H1 (cell line): Measurements from ENCODE around the gene MACROD2. TPM values are rescaled to one million over a fixed set of nuclear protein-coding genes. Genes with fewer than 3 reads are reported as not detected.

ENCODE experiments used
- CTCF ChIA-PET: fragments of 300-600 bp; sonication (Branson Sonifier 250); formaldehyde crosslinking; loops from one replicate; lab custom pipeline; 2021; ENCODE audit not compliant: partially characterized antibody; lab: Charles Lee
- POLR2A ChIA-PET: fragments of 300-600 bp; sonication (Branson Sonifier 250); formaldehyde crosslinking; loops from one replicate; lab custom pipeline; 2021; ENCODE audit warnings: inconsistent platforms; ENCODE audit not compliant: partially characterized antibody; lab: Charles Lee
- DNase-seq, 2 experiments: peaks; one replicate each; pipeline versions ENCODE4 v3.0.0 to v3.0.0-alpha.2; 2010 to 2022; ENCODE audit warnings: low spot score in 2 of 2, low read depth in 1 of 2, mixed read lengths in 1 of 2
- FAIRE-seq: peaks from 2 replicates; lab custom pipeline; 2011; peaks lifted over from hg19 to GRCh38; lab: Jason Lieb, UNC
- H2AFZ ChIP-seq: 2 replicates; pipeline ENCODE4 v1.8.1; 2012; ENCODE audit warnings: low read length, inconsistent platforms
- H2AK5ac ChIP-seq: 2 replicates; pipeline ENCODE4 v1.6.1; 2013; ENCODE audit warnings: low read depth, low read length
- H2BK120ac ChIP-seq: replicated peaks from 2 replicates; pipeline ENCODE3; 2013; ENCODE audit warnings: low read depth, low read length, inconsistent platforms
- H2BK12ac ChIP-seq: 2 replicates; pipeline ENCODE4 v1.6.1; 2013; ENCODE audit warnings: low read depth, low read length
- H2BK15ac ChIP-seq: 2 replicates; pipeline ENCODE4 v1.6.1; 2013; ENCODE audit warnings: low read length
- H2BK20ac ChIP-seq: 2 replicates; pipeline ENCODE4 v1.6.1; 2013; ENCODE audit warnings: low read length
- H2BK5ac ChIP-seq: 2 replicates; pipeline ENCODE4 v1.6.1; 2013; ENCODE audit warnings: low read depth, low read length
- H3K14ac ChIP-seq: 2 replicates; pipeline ENCODE4 v1.6.1; 2013; ENCODE audit warnings: inconsistent platforms; ENCODE audit not compliant: insufficient read length
- H3K18ac ChIP-seq: 2 replicates; pipeline ENCODE4 v1.6.1; 2013; ENCODE audit warnings: low read length; ENCODE audit errors: extremely low read depth
- H3K23ac ChIP-seq: 2 replicates; pipeline ENCODE4 v1.6.1; 2013; ENCODE audit warnings: inconsistent platforms; ENCODE audit not compliant: insufficient read length
- H3K23me2 ChIP-seq: 2 replicates; pipeline ENCODE4 v1.6.1; 2013; ENCODE audit warnings: low read depth, low read length
- H3K27ac ChIP-seq: 2 replicates; pipeline ENCODE4 v1.6.1; 2011; ENCODE audit warnings: low read depth, low read length, inconsistent platforms
- H3K27me3 ChIP-seq, 4 experiments: replicated peaks in 1 of 4; 1 replicate in 1 of 4; 2 replicates in 3 of 4; pipeline versions ENCODE4 v1.6.1 to v1.8.1; 2011 to 2013; ENCODE audit warnings: low read length in 3 of 4, mild to moderate bottlenecking in 3 of 4, inconsistent platforms in 2 of 4, mixed read lengths in 2 of 4, moderate library complexity in 1 of 4; ENCODE audit not compliant: control insufficient read depth in 3 of 4, insufficient read depth in 3 of 4; ENCODE audit errors: extremely low read depth in 1 of 4
- H3K36me3 ChIP-seq, 4 experiments: 2 replicates each; pipeline versions ENCODE4 v1.6.1 to v1.8.1; 2011 to 2013; ENCODE audit warnings: mild to moderate bottlenecking in 4 of 4, low read length in 3 of 4, moderate library complexity in 2 of 4, control low read depth in 1 of 4, inconsistent platforms in 1 of 4; ENCODE audit not compliant: insufficient read depth in 4 of 4, control insufficient read depth in 2 of 4
- H3K4ac ChIP-seq: replicated peaks from 2 replicates; pipeline ENCODE3; 2013; ENCODE audit warnings: low read length, low read depth, mixed read lengths, inconsistent platforms; ENCODE audit not compliant: insufficient read length
- H3K4me1 ChIP-seq, 4 experiments: replicated peaks in 1 of 4; 1 replicate in 1 of 4; 2 replicates in 3 of 4; pipeline versions ENCODE4 v1.6.1 to v1.8.1; 2011 to 2013; ENCODE audit warnings: low read length in 3 of 4, inconsistent platforms in 2 of 4, mixed read lengths in 1 of 4; ENCODE audit not compliant: insufficient read depth in 4 of 4, control insufficient read depth in 3 of 4
- H3K4me2 ChIP-seq, 2 experiments: 2 replicates each; pipeline versions ENCODE4 v1.6.1 to v1.8.1; 2011 to 2013; ENCODE audit warnings: low read depth in 2 of 2, low read length in 2 of 2, control low read depth in 1 of 2, inconsistent platforms in 1 of 2, mild to moderate bottlenecking in 1 of 2; ENCODE audit not compliant: insufficient read depth in 1 of 2
- H3K4me3 ChIP-seq, 4 experiments: fragments of 200-600, 300-600 bp in 1 of 4; sonication (generic), shearing (Covaris generic), sonication (Bioruptor Twin) in 1 of 4; 2 replicates each; pipeline versions ENCODE4 v1.5.1 to v1.8.1; 2011 to 2016; ENCODE audit warnings: low read length in 4 of 4, low read depth in 3 of 4, control low read depth in 2 of 4, inconsistent platforms in 2 of 4, mild to moderate bottlenecking in 2 of 4, mixed read lengths in 1 of 4, moderate library complexity in 1 of 4; ENCODE audit not compliant: insufficient read depth in 2 of 4; ENCODE audit errors: extremely low read depth in 1 of 4
- H3K56ac ChIP-seq: replicated peaks from 2 replicates; pipeline ENCODE3; 2013; ENCODE audit warnings: low read depth, mild to moderate bottlenecking, mixed read lengths, low read length, inconsistent platforms; ENCODE audit not compliant: insufficient read length
- H3K79me1 ChIP-seq: 2 replicates; pipeline ENCODE4 v1.6.1; 2013; ENCODE audit warnings: low read depth, low read length, control low read depth
- H3K79me2 ChIP-seq, 2 experiments: 2 replicates each; pipeline versions ENCODE4 v1.6.1 to v1.8.1; 2012 to 2013; ENCODE audit warnings: low read length in 2 of 2, mild to moderate bottlenecking in 2 of 2, inconsistent platforms in 1 of 2; ENCODE audit not compliant: insufficient read depth in 2 of 2, control insufficient read depth in 1 of 2
- H3K9ac ChIP-seq, 4 experiments: replicated peaks in 1 of 4; 1 replicate in 1 of 4; 2 replicates in 3 of 4; pipeline versions ENCODE4 v1.6.1 to v1.8.1; 2011 to 2013; ENCODE audit warnings: low read depth in 3 of 4, low read length in 3 of 4, control low read depth in 2 of 4, mild to moderate bottlenecking in 2 of 4, moderate library complexity in 2 of 4, inconsistent platforms in 1 of 4; ENCODE audit errors: extremely low read depth in 1 of 4
- H3K9me3 ChIP-seq, 2 experiments: 2 replicates each; pipeline versions ENCODE4 v1.6.1 to v1.8.1; 2012 to 2013; ENCODE audit warnings: mild to moderate bottlenecking in 2 of 2, moderate library complexity in 2 of 2, control low read depth in 1 of 2, inconsistent platforms in 1 of 2, low read depth in 1 of 2, low read length in 1 of 2, mixed read lengths in 1 of 2; ENCODE audit not compliant: insufficient read depth in 2 of 2
- H4K20me1 ChIP-seq, 2 experiments: replicated peaks in 1 of 2; 2 replicates each; pipeline versions ENCODE3 to v1.8.1; 2011 to 2013; ENCODE audit warnings: inconsistent platforms in 2 of 2, low read length in 2 of 2, mild to moderate bottlenecking in 1 of 2; ENCODE audit not compliant: insufficient read depth in 2 of 2, control insufficient read depth in 1 of 2
- H4K5ac ChIP-seq: 2 replicates; pipeline ENCODE4 v1.6.1; 2013; ENCODE audit warnings: low read length, low read depth, mixed read lengths, inconsistent platforms; ENCODE audit not compliant: insufficient read length
- H4K8ac ChIP-seq: 2 replicates; pipeline ENCODE4 v1.8.0; 2013; ENCODE audit warnings: mild to moderate bottlenecking, moderate library complexity, low read length, inconsistent platforms; ENCODE audit not compliant: insufficient read depth; ENCODE audit errors: extremely low read depth
- H4K91ac ChIP-seq: replicated peaks from 2 replicates; pipeline ENCODE3; 2013; ENCODE audit warnings: low read length, mixed read lengths, inconsistent platforms; ENCODE audit not compliant: insufficient read length
- BACH1 ChIP-seq: IDR thresholded peaks from 2 replicates; pipeline ENCODE4 v1.6.1; 2012; ENCODE audit warnings: low read length, improper control_type of control experiment
- SP1 ChIP-seq: IDR thresholded peaks from 2 replicates; pipeline ENCODE4 v1.6.1; 2011; ENCODE audit warnings: low read depth, low read length
- WGBS, 2 experiments: shearing (Covaris generic) in 1 of 2; methylation state at CpG; one replicate each; pipeline versions ENCODE4 v1.1.6 to v1.1.7; 2013 to 2015; ENCODE audit warnings: low lambda C conversion rate in 2 of 2, mixed read lengths in 2 of 2, inconsistent platforms in 1 of 2, low coverage in 1 of 2, missing lambda C conversion rate in 1 of 2; ENCODE audit not compliant: insufficient replicate concordance in 2 of 2, insufficient coverage in 1 of 2, insufficient read length in 1 of 2; ENCODE audit errors: extremely low coverage in 1 of 2, missing lambda C conversion rate in 1 of 2; 5-methylcytosine and 5-hydroxymethylcytosine counted together
- polyA plus RNA-seq, 7 experiments: library from polyadenylated mRNA; depleted of rRNA in 3 of 7; stranded (reverse) in 5 of 7; unstranded in 2 of 7; fragments of >200 nt in 5 of 7; fragments of 200-250 nt in 2 of 7; gene quantifications; 1 replicate in 5 of 7; 2 replicates in 1 of 7; 4 replicates in 1 of 7; pipeline versions ENCODE4 v1.2.1 to v1.2.3, GENCODE V29; 2011 to 2013; ENCODE audit warnings: missing spikeins in 2 of 7, mixed read lengths in 2 of 7
- total RNA-seq: library from RNA; stranded (reverse); fragmentation: NEBNext Ultra II Directional; extraction: Animal tissue kit (Norgen Biotek cat#: 25700); gene quantifications from 2 replicates; pipeline ENCODE4 v1.2.1, GENCODE V29; 2021

MACROD2 gene
- total and polyA plus RNA-seq, 2 of the 8 experiments (the other 6 are each of a cell fraction or from before 2014, with no cell fraction given), result 0.70 to 3.9 TPM

GRCh38 chr20:14568225-14568624 is 572.9 kb downstream of the MACROD2 start:
- Histone ChIP-seq H2AK5ac (no peak overlapping the region), H3K9me3 (peaks cover 0 to 4% of the 10 kb centered on the region in 2 experiments; a peak in 1 of 4 replicates), H3K36me3 (no peaks in the 10 kb centered on the region), H3K56ac (no peak overlapping the region), H2BK120ac (no peak overlapping the region), H3K4me3 (no peak overlapping the region), H2BK5ac (no peak overlapping the region), H3K9ac (no peak overlapping the region), H3K23me2 (no peaks in the 10 kb centered on the region), H2AFZ (peak overlapping the region; percentile 90; the same call in 1 of the 2 replicates), H3K79me2 (no peaks in the 10 kb centered on the region), H2BK20ac (no peak overlapping the region), H4K5ac (no peak overlapping the region), H2BK15ac (no peak overlapping the region), H3K79me1 (no peaks in the 10 kb centered on the region), H3K4ac (no peak overlapping the region), H3K27me3 (no peaks in the 10 kb centered on the region), H4K91ac (no peak overlapping the region), H2BK12ac (no peak overlapping the region), H4K20me1 (no peaks in the 10 kb centered on the region), H3K27ac (no peak overlapping the region), H3K4me2 (no peak overlapping the region), H3K18ac (no peak overlapping the region), H3K23ac (no peak overlapping the region), H3K14ac (no peak overlapping the region), H3K4me1 (peaks cover 0 to 3% (median 0%) of the 10 kb centered on the region in 4 experiments; a peak in 2 of 7 replicates), H4K8ac (no peak overlapping the region)
- DNase-seq (no peak), FAIRE-seq (no peak)
- CTCF ChIA-PET, result no interaction called here
- TF ChIP-seq SP1, result no peak
- peak; percentile 62; the same call in 1 of the 2 replicates for TF ChIP-seq BACH1
- 66% methylated on average over 3 of the region's 3 CpGs; no CpG with 5 or more reads in 1 of the 2 experiments for WGBS, 2 experiments
- POLR2A ChIA-PET, result no interaction called here
